HFFc6 (cell line): ENCODE results near the gene KLHL29. TPM values are rescaled to one million over a fixed set of nuclear protein-coding genes. Genes with fewer than 3 reads are reported as not detected.

Source experiments
- DNase-seq: peaks from one replicate; pipeline ENCODE4 v3.0.0-alpha.2; 2018
- H3K27ac Mint-ChIP-seq: 2 replicates; pipeline ENCODE4 v1.8.0; 2020; ENCODE audit warnings: mild to moderate bottlenecking, mixed read lengths
- H3K27me3 Mint-ChIP-seq: 2 replicates; pipeline ENCODE4 v1.8.0; 2021; ENCODE audit warnings: mild to moderate bottlenecking, moderate library complexity, mixed read lengths; ENCODE audit not compliant: insufficient read depth
- H3K36me3 Mint-ChIP-seq: 2 replicates; pipeline ENCODE4 v1.8.0; 2021; ENCODE audit warnings: low read depth, mixed read lengths
- H3K4me1 Mint-ChIP-seq: 2 replicates; pipeline ENCODE4 v1.8.0; 2020; ENCODE audit warnings: low read depth, mixed read lengths
- H3K4me3 Mint-ChIP-seq: 2 replicates; pipeline ENCODE4 v1.8.0; 2020; ENCODE audit warnings: mild to moderate bottlenecking, moderate library complexity, mixed read lengths
- H3K9me3 Mint-ChIP-seq: 2 replicates; pipeline ENCODE4 v1.8.0; 2020; ENCODE audit warnings: mild to moderate bottlenecking, mixed read lengths
- total RNA-seq, 6 experiments: library from RNA; stranded (reverse); fragmentation: NEBNext Ultra II Directional; extraction: Animal tissue kit (Norgen Biotek cat#: 25700); gene quantifications; 2 replicates in 1 of 6; 3 replicates in 5 of 6; pipeline ENCODE4 v1.2.3, GENCODE V29; 2021
- TF ChIP-seq, protein P1 (sequence below): fragments of 200-600 bp; sonication (generic); IDR thresholded peaks from 2 replicates; pipeline ENCODE4 v1.5.0; 2021; ENCODE audit warnings: antibody characterized with exemption, mild to moderate bottlenecking

The KLHL29 gene
- total RNA-seq, 6 experiments from 2014 or later: 7.4 to 9.7 (median 8.6) TPM

DNA sequence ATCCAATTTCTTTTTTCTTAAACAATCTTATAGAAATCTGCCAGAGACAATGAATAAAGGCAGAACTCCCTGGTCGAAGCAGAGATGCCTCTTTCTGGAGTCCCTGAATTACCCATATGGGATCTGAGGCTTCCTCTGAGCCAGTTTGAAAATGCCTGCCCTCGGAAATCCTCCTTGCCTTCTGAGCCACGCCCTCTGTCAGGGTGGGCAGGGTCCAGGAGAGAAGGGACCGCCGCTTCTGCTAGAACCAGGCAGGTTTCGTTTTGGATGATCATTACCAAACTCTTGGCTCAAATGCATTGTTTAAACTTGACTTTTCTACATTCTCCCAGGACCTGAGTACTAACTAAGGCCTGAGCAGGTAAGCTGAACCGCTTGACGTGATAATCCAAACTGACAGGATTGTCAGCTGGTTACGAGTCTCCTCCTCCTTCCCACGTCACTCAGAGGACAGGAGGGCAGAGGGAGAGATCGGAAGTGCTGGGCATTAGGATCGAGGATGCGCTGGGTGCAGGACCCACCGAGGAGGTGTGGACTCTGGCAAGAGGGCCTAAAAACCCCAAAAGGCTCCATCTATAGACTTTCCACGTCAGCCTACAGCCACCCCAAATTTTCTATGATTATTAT lies 128.4 kb downstream of the KLHL29 start:
- H3K27ac Mint-ChIP-seq: no peak overlapping the region
- no peaks in the 10 kb centered on the region for H3K36me3 Mint-ChIP-seq
- TF ChIP-seq, protein P1, sequence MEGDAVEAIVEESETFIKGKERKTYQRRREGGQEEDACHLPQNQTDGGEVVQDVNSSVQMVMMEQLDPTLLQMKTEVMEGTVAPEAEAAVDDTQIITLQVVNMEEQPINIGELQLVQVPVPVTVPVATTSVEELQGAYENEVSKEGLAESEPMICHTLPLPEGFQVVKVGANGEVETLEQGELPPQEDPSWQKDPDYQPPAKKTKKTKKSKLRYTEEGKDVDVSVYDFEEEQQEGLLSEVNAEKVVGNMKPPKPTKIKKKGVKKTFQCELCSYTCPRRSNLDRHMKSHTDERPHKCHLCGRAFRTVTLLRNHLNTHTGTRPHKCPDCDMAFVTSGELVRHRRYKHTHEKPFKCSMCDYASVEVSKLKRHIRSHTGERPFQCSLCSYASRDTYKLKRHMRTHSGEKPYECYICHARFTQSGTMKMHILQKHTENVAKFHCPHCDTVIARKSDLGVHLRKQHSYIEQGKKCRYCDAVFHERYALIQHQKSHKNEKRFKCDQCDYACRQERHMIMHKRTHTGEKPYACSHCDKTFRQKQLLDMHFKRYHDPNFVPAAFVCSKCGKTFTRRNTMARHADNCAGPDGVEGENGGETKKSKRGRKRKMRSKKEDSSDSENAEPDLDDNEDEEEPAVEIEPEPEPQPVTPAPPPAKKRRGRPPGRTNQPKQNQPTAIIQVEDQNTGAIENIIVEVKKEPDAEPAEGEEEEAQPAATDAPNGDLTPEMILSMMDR: no peak
- no peak for DNase-seq
- H3K4me1 Mint-ChIP-seq: no peaks in the 10 kb centered on the region
- H3K4me3 Mint-ChIP-seq: no peak overlapping the region
- H3K27me3 Mint-ChIP-seq: peaks cover 3% of the 10 kb centered on the region
- no peaks in the 10 kb centered on the region for H3K9me3 Mint-ChIP-seq

DNA sequence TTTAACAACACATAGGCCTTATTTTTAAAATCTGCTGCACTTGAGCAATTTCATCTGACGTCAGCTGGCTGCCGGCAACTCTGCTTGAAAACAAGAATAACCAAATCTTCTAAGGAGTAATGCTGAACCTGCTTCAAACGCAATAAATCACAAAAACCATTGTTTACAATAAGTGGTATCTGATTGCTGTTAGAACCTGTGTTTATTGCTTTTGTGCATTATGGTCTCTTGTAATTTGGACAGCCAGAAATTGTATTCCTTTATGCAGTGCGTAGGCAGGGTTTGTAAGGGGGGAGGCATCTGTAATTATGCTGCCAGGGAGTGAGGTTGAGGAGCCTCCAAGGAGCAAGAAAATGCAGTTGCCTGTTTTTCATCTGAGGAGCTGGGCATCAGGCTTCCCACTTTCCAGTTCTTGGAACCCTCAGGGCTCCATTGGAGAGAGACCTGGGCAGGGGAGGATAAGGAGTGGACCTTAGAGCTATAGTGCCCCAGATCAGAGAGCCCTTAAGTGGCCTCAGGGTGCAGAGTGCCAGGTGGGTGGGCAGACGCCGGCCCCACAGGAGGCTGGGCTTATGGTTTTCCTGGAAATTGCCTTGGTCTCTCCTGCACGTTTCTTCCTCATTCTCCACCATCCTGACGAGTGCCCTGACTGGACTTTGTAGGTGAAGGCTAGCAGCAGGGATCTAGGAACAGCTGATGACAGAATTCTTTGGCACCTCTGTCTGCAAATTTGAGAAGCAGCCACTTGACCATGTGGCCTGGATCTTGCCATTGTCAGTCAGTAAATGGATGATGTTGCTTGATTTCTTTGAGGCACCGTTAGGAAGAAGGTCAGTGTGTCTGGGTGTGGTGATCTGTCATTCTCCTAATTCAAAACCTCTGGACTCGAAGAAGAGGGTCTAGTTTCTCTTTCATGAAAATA lies 129.2 kb downstream of the KLHL29 start:
- no peaks in the 10 kb centered on the region for H3K9me3 Mint-ChIP-seq
- no peaks in the 10 kb centered on the region for H3K4me1 Mint-ChIP-seq
- peaks cover 1% of the 10 kb centered on the region for H3K27me3 Mint-ChIP-seq
- H3K27ac Mint-ChIP-seq: no peak overlapping the region
- no peak for DNase-seq
- TF ChIP-seq, protein P1: no peak
- H3K36me3 Mint-ChIP-seq: no peaks in the 10 kb centered on the region
- no peak overlapping the region for H3K4me3 Mint-ChIP-seq

DNA sequence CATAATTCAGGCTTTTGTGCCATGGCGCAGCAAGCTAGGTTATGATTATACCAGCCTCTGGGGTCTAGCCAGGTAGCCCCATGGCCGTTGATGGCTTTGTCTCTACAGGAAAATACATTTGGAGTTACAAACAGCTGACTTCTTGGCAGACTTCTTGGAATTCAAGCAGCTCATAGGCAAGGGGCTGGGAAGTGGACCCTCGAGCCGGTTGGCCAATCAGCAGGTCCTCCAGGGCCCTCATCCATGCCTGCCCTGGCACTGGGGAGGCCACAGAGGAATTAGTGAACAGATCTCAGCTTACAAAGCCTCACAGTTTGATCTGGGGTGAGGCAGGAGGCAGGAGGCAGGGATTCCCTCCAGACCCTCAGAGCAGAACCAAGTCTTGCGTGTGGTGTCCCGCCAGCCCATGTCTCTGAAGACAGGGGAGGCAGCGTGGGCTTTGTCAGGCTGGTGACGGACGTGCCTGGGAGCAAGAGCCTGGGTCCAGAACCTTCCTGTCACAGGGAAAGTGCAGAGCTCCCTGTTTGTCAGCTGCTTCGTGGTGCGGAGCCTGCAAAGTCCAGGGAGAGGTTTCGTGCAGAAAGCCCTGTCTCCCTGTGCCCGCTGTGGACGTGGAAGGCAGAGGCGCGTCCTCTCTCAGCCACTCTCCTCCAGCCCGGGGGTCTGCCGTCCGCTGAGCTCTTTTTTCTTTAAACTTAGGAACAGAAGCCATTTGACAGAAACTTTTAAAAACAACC lies 131.7 kb downstream of the KLHL29 start:
- TF ChIP-seq, protein P1: no peak
- H3K36me3 Mint-ChIP-seq: no peaks in the 10 kb centered on the region
- peaks cover 1% of the 10 kb centered on the region for H3K27me3 Mint-ChIP-seq
- H3K9me3 Mint-ChIP-seq: no peaks in the 10 kb centered on the region
- no peaks in the 10 kb centered on the region for H3K4me1 Mint-ChIP-seq
- no peak for DNase-seq
- no peak overlapping the region for H3K27ac Mint-ChIP-seq
- H3K4me3 Mint-ChIP-seq: no peak overlapping the region

DNA sequence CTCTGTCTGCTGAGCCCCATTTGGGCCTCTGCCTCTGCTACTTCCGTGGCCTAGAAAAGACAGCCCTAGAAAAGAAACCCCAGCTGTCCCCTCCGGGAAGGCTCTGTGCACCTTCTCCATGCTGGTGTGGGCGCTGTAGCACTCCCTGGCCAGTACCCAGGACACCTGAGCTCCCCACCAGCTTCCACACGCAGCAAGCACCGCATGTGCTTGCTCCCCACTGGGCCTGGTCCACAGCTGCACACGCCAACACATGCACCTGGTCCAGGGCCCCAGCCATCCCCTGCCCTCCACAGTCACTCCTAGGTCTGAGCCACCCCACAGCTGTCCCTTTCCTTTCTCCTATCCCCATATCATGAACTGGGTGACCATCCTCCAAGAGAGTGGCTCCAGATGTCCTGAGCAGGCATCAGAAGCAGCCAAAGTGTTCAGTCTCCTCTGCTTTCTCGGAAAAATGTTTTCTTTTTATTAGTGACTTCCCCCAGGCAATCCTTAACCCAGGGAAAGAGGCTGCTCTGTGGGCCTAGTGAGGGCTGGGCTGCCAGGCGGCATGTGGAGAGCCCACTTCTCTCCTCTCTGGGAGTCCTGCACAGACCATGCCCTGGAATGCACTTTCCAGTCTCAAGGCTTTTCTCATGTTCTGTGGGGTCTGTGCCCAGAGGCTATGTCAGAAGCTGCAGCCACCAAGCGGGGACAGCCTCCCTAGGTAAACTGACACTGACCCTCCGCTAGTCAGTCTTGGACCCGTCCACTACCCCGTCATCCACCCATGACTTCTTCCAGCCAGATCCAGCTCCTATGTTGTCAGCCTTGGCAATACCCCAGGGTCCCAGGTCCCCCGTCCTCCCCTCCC lies 133.7 kb downstream of the KLHL29 start:
- Mint-ChIP-seq H3K27me3 (no peaks in the 10 kb centered on the region; the same call in 1 of the 2 replicates), H3K4me1 (peaks cover 4% of the 10 kb centered on the region), H3K36me3 (no peaks in the 10 kb centered on the region), H3K27ac (no peak overlapping the region), H3K9me3 (no peaks in the 10 kb centered on the region), H3K4me3 (no peak overlapping the region)
- no peak for DNase-seq
- TF ChIP-seq, protein P1: no peak

DNA sequence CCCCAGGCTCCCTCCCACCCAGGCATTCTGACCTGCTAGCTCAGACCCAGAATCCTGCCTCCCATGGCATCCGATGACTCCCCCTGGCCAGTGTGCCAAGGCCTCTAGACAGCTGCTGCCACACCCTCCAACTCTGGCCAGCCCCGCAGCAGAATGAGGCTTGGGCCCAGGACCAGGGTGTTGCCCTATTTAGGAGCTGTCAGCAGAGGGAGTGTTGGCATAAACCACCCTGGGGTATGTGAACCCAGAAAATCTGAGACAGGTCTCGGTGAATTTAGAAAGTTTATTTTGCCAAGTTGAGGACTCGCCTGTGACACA lies 134.3 kb downstream of the KLHL29 start:
- no peaks in the 10 kb centered on the region; the same call in 1 of the 2 replicates for H3K27me3 Mint-ChIP-seq

More for the DNA sequence above, 134.3 kb downstream of the KLHL29 start:
- Mint-ChIP-seq H3K9me3 (no peaks in the 10 kb centered on the region), H3K4me1 (peaks cover 10% of the 10 kb centered on the region), H3K36me3 (no peaks in the 10 kb centered on the region), H3K4me3 (no peak overlapping the region), H3K27ac (no peak overlapping the region)
- TF ChIP-seq, protein P1: no peak
- no peak for DNase-seq
